A673 (cell line): Measurements from ENCODE around the gene ACTL6B.

Source experiments
- CTCF ChIP-seq: fragments of 300-800, 200-600 bp; sonication (generic); conservative IDR thresholded peaks from 2 replicates; pipeline ENCODE4 v1.5.1; 2017; ENCODE audit warnings: low read depth, mild to moderate bottlenecking, antibody characterized with exemption, low read length, moderate library complexity, mixed read lengths
- EZH2 ChIP-seq: fragments of 200-600 bp; sonication (generic); IDR thresholded peaks from 2 replicates; pipeline ENCODE4 v1.6.1; 2017; ENCODE audit warnings: borderline replicate concordance, low read depth, mild to moderate bottlenecking, mixed read lengths, antibody characterized with exemption, low read length; ENCODE audit not compliant: poor library complexity, severe bottlenecking

- TF ChIP-seq CTCF (no peak), EZH2 (no peak)
Measured at GRCh38 chr7:100614308-100614861, 41.9 kb downstream of the ACTL6B start.
